Endothelial cell of umbilical vein (primary cell): ENCODE results near the gene RNASEH2B. TPM values are rescaled to one million over a fixed set of nuclear protein-coding genes. Genes with fewer than 3 reads are reported as not detected.
A peak's percentile ranks its signal among the peaks of the same experiment; 100 is the strongest.

Source experiments
- Bru-seq: library from RNA; stranded (reverse); fragments of 400-500 nt; gene quantifications from one replicate; lab custom pipeline; 2021; lab: Mats Ljungman, UMichigan
- BruChase-seq, 2 experiments: library from RNA; stranded (reverse); fragments of 400-500 nt; gene quantifications; one replicate each; lab custom pipeline; 2021; lab: Mats Ljungman, UMichigan
- BruUV-seq: library from RNA; stranded (reverse); fragments of 400-500 nt; replicated peaks from 2 replicates; lab custom pipeline; 2021; lab: Mats Ljungman, UMichigan
- CTCF ChIA-PET: fragments of 300-600, 350-600 bp; sonication (Branson Sonifier 250); formaldehyde crosslinking; loops from one replicate; lab custom pipeline; 2021; ENCODE audit warnings: antibody characterized with exemption, inconsistent platforms; lab: Charles Lee
- POLR2A ChIA-PET: fragments of 300-600, 350-600 bp; sonication (Branson Sonifier 250); formaldehyde crosslinking; loops from one replicate; lab custom pipeline; 2021; ENCODE audit warnings: antibody characterized with exemption, inconsistent platforms; lab: Charles Lee
- DNase-seq: peaks from one replicate; pipeline ENCODE4 v3.0.0-alpha.2; 2011; ENCODE audit warnings: low read depth, low spot score
- FAIRE-seq: peaks from 2 replicates; lab custom pipeline; 2011; peaks lifted over from hg19 to GRCh38; lab: Jason Lieb, UNC
- H2AFZ ChIP-seq: 2 replicates; pipeline ENCODE4 v1.6.0; 2012; ENCODE audit warnings: low read depth, low read length, control low read depth, inconsistent platforms
- H3K27ac ChIP-seq: 2 replicates; pipeline ENCODE4 v1.5.1; 2011; ENCODE audit warnings: low read depth, mild to moderate bottlenecking, control low read depth, low read length, moderate library complexity; ENCODE audit not compliant: insufficient read depth
- H3K27me3 ChIP-seq, 2 experiments: 2 replicates each; pipeline versions ENCODE4 v1.6.0 to v1.6.1; 2011; ENCODE audit warnings: low read length in 2 of 2, mixed read lengths in 1 of 2; ENCODE audit not compliant: control insufficient read depth in 2 of 2, insufficient read depth in 2 of 2
- H3K36me3 ChIP-seq, 2 experiments: 2 replicates in 1 of 2; 3 replicates in 1 of 2; pipeline ENCODE4 v1.5.1; 2011; ENCODE audit warnings: low read length in 2 of 2, mild to moderate bottlenecking in 1 of 2, moderate library complexity in 1 of 2; ENCODE audit not compliant: control insufficient read depth in 2 of 2, insufficient read depth in 2 of 2; ENCODE audit errors: extremely low read depth in 1 of 2
- H3K4me1 ChIP-seq: 3 replicates; pipeline ENCODE4 v1.5.1; 2011; ENCODE audit warnings: mild to moderate bottlenecking, low read length; ENCODE audit not compliant: control insufficient read depth, insufficient read depth; ENCODE audit errors: extremely low read depth
- H3K4me2 ChIP-seq: 2 replicates; pipeline ENCODE4 v1.6.1; 2011; ENCODE audit warnings: low read length, control low read depth, mixed read lengths; ENCODE audit not compliant: insufficient read depth
- H3K4me3 ChIP-seq, 3 experiments: fragments of 200-600 bp in 1 of 3; sonication (generic), shearing (Covaris generic) in 1 of 3; replicated peaks in 1 of 3; 2 replicates each; pipeline ENCODE4 v1.5.1; 2011 to 2016; ENCODE audit warnings: control low read depth in 3 of 3, low read length in 3 of 3, mild to moderate bottlenecking in 2 of 3, inconsistent platforms in 1 of 3, low read depth in 1 of 3, moderate library complexity in 1 of 3; ENCODE audit not compliant: insufficient read depth in 1 of 3
- H3K79me2 ChIP-seq: 2 replicates; pipeline ENCODE4 v1.6.0; 2012; ENCODE audit warnings: low read length, inconsistent platforms; ENCODE audit not compliant: control insufficient read depth, insufficient read depth
- H3K9ac ChIP-seq: replicated peaks from 2 replicates; pipeline ENCODE3; 2011; ENCODE audit warnings: low read length, control low read depth; ENCODE audit not compliant: insufficient read depth; ENCODE audit errors: extremely low read depth
- H3K9me1 ChIP-seq: replicated peaks from 3 replicates; pipeline ENCODE4 v1.6.0; 2011; ENCODE audit warnings: mild to moderate bottlenecking, low read length; ENCODE audit not compliant: control insufficient read depth, insufficient read depth; ENCODE audit errors: extremely low read depth
- H3K9me3 ChIP-seq: replicated peaks from 2 replicates; pipeline ENCODE4 v1.5.1; 2012; ENCODE audit warnings: low read length, inconsistent platforms; ENCODE audit not compliant: control insufficient read depth, insufficient read depth
- H4K20me1 ChIP-seq: replicated peaks from 2 replicates; pipeline ENCODE3; 2011; ENCODE audit warnings: mild to moderate bottlenecking, low read length; ENCODE audit not compliant: control insufficient read depth, insufficient read depth; ENCODE audit errors: extremely low read depth
- EZH2 ChIP-seq: IDR thresholded peaks from 2 replicates; pipeline ENCODE4 v1.6.1; 2012; ENCODE audit warnings: borderline replicate concordance, low read depth, mild to moderate bottlenecking, moderate library complexity, low read length, inconsistent platforms; ENCODE audit not compliant: severe bottlenecking
- FOS ChIP-seq: IDR thresholded peaks from 2 replicates; pipeline ENCODE4 v1.6.1; 2011; ENCODE audit warnings: mild to moderate bottlenecking, low read length, moderate library complexity, borderline replicate concordance; ENCODE audit not compliant: insufficient read depth
- GATA2 ChIP-seq: IDR thresholded peaks from 2 replicates; pipeline ENCODE4 v1.7.0; 2011; ENCODE audit warnings: low read depth, mild to moderate bottlenecking, moderate library complexity, mixed read lengths, low read length; ENCODE audit not compliant: insufficient read length, insufficient read depth
- JUN ChIP-seq: IDR thresholded peaks from 2 replicates; pipeline ENCODE4 v1.6.1; 2011; ENCODE audit warnings: borderline replicate concordance, low read depth; ENCODE audit not compliant: insufficient read length, insufficient read depth
- MYC ChIP-seq: IDR thresholded peaks from one replicate; pipeline ENCODE4 v1.6.1; 2011; ENCODE audit warnings: mild to moderate bottlenecking, low read depth, low read length
- POLR2A ChIP-seq: IDR thresholded peaks from 2 replicates; pipeline ENCODE4 v1.6.1; 2012; ENCODE audit warnings: low read depth, mild to moderate bottlenecking, control low read depth, low read length
- POLR2AphosphoS5 ChIP-seq: IDR thresholded peaks from 2 replicates; pipeline ENCODE4 v1.6.1; 2012; ENCODE audit warnings: low read depth, mild to moderate bottlenecking, control low read depth, low read length, moderate library complexity; ENCODE audit not compliant: insufficient read depth
- dilution Hi-C: fragments of 300-500 bp; cut with MboI; formaldehyde crosslinking; loops from one replicate; pipeline ENCODE4 v1.15.0; 2019; ENCODE audit warnings: low sequenced_read_pairs; ENCODE audit not compliant: extremely low pct_ligation_motif_present
- intact Hi-C: fragments of 100-400 bp; cut with micrococcal nuclease; formaldehyde crosslinking; loops from one replicate; pipeline ENCODE4 v1.10.0; 2022
- long read RNA-seq: library from polyadenylated mRNA; stranded (forward); transcript quantifications from one replicate; pipeline ENCODE4 v2.0.0, GENCODE V29; 2021
- polyA minus RNA-seq, 3 experiments: library from RNA; depleted of rRNA, polyadenylated mRNA; stranded (reverse); fragments of >200 nt; gene quantifications; 1 replicate in 1 of 3; 2 replicates in 2 of 3; pipeline ENCODE4 v1.2.3, GENCODE V29; 2011
- polyA plus RNA-seq, 4 experiments: library from polyadenylated mRNA; depleted of rRNA in 3 of 4; stranded (reverse) in 3 of 4; unstranded in 1 of 4; fragments of >200 nt; gene quantifications; 2 replicates each; pipeline versions ENCODE4 v1.2.1 to v1.2.3, GENCODE V29; 2011 to 2012; ENCODE audit warnings: missing spikeins in 1 of 4
- total RNA-seq: library from RNA; stranded (reverse); gene quantifications from 2 replicates; pipeline ENCODE4 v1.2.3, GENCODE V29; 2021
- TF ChIP-seq, protein P1 (sequence below), 2 donors: IDR thresholded peaks; 1 replicate in 1 of 2; 2 replicates in 1 of 2; pipeline ENCODE4 v1.5.1; 2011; ENCODE audit warnings: low read length in 2 of 2, mild to moderate bottlenecking in 2 of 2, moderate library complexity in 2 of 2, control low read depth in 1 of 2, inconsistent platforms in 1 of 2, low read depth in 1 of 2; ENCODE audit not compliant: insufficient read depth in 1 of 2; ENCODE audit errors: extremely low read depth in 1 of 2
- TF ChIP-seq, protein P2 (sequence below): IDR thresholded peaks from 2 replicates; pipeline ENCODE4 v1.6.1; 2011; ENCODE audit not compliant: insufficient read depth, insufficient read length

Gene RNASEH2B
- total RNA-seq: 24.4 and 25.1 TPM in 2 replicates
- polyA plus RNA-seq: 8.9 TPM in 2 replicates
- 14.2 and 15.8 TPM in 2 replicates for polyA plus RNA-seq (2011; cell fraction: cytosol; rRNA removed)
- polyA plus RNA-seq (2011; cell fraction: nucleus; rRNA removed): 16.7 and 28.0 TPM in 2 replicates
- 15.5 and 37.3 TPM in 2 replicates for polyA plus RNA-seq (2012)
- 12.6 and 14.8 TPM in 2 replicates for polyA minus RNA-seq
- polyA minus RNA-seq (2011; cell fraction: cytosol; rRNA and poly(A)+ RNA removed): 20.7 TPM
- polyA minus RNA-seq (2011; cell fraction: nucleus; rRNA and poly(A)+ RNA removed): 37.7 and 55.6 TPM in 2 replicates
- Bru-seq, nascent RNA: percentile 68 among the genes with signal in this experiment
- percentile 51 among the genes with signal in this experiment for BruChase-seq, experiment 1, labeled RNA remaining after a 6-hour chase
- BruChase-seq, experiment 2, labeled RNA remaining after a 2-hour chase: percentile 69 among the genes with signal in this experiment
- long read RNA-seq, full-length matches to known transcripts: 49 of 56 reads
- long read RNA-seq, partial matches to known transcripts: 1 of 56 reads
- long read RNA-seq, other reads (novel, unspliced or antisense): 6 of 56 reads

- FAIRE-seq (peak; percentile 54), DNase-seq (peak; percentile 47)
- Histone ChIP-seq H3K9me1 (no peaks in the 10 kb centered on the region), H3K9ac (peak within 1 kb of the TSS; percentile 96), H3K27ac (peak within 1 kb of the TSS; percentile 89), H4K20me1 (no peaks in the 10 kb centered on the region), H3K4me3 (peak within 1 kb of the TSS; percentile 78 to 93 (median 87)), H3K36me3 (no peaks in the 10 kb centered on the region), H2AFZ (peak within 1 kb of the TSS; percentile 96), H3K9me3 (no peaks in the 10 kb centered on the region), H3K4me2 (peak within 1 kb of the TSS; percentile 83), H3K4me1 (peaks cover 20% of the 10 kb centered on the region), H3K27me3 (no peaks in the 10 kb centered on the region), H3K79me2 (peaks cover 22% of the 10 kb centered on the region)
- dilution Hi-C loops: no loop called here
- intact Hi-C loops: loop anchor here (1.0 to 10.0 kb wide), 5 partner anchors 103 to 974 kb away; partner anchors contain the start of genes SPRYD7 and TRIM13
- BruUV-seq: TSS peak; percentile 32
- ChIA-PET CTCF (interaction anchor here (0.5 to 6.0 kb wide), 3 partner anchors 159 to 932 kb away, joined by 3 to 96 read pairs (median 3); no protein-coding TSS in a partner anchor), POLR2A (no interaction called here)
- no peak for TF ChIP-seq MYC
- no peak for TF ChIP-seq FOS
- TF ChIP-seq POLR2A: peak; percentile 50
- no peak for TF ChIP-seq GATA2
- TF ChIP-seq, protein P1, sequence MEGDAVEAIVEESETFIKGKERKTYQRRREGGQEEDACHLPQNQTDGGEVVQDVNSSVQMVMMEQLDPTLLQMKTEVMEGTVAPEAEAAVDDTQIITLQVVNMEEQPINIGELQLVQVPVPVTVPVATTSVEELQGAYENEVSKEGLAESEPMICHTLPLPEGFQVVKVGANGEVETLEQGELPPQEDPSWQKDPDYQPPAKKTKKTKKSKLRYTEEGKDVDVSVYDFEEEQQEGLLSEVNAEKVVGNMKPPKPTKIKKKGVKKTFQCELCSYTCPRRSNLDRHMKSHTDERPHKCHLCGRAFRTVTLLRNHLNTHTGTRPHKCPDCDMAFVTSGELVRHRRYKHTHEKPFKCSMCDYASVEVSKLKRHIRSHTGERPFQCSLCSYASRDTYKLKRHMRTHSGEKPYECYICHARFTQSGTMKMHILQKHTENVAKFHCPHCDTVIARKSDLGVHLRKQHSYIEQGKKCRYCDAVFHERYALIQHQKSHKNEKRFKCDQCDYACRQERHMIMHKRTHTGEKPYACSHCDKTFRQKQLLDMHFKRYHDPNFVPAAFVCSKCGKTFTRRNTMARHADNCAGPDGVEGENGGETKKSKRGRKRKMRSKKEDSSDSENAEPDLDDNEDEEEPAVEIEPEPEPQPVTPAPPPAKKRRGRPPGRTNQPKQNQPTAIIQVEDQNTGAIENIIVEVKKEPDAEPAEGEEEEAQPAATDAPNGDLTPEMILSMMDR (IDR thresholded peaks at IDR 0.05; ENCODE audit: extremely low read depth in 1 of 2, insufficient read depth in 1 of 2, low read depth in 1 of 2, low read length in 2 of 2): no peak
- no peak for TF ChIP-seq JUN
- TF ChIP-seq EZH2: no peak
- TF ChIP-seq, protein P2, sequence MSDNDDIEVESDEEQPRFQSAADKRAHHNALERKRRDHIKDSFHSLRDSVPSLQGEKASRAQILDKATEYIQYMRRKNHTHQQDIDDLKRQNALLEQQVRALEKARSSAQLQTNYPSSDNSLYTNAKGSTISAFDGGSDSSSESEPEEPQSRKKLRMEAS: no peak
- TF ChIP-seq POLR2AphosphoS5: peak; percentile 17
Measured at GRCh38 chr13:50909605-50910484, at the start of gene RNASEH2B. TSS of gene RNASEH2B (plus strand) at chr13:50909791. CDS start at chr13:50910077, 286 bp downstream.
